Endothelial cell of umbilical vein (primary cell): ENCODE measurements around the gene HSD17B10. TPM values are rescaled to one million over a fixed set of nuclear protein-coding genes. Genes with fewer than 3 reads are reported as not detected.

ENCODE experiments used
- BruUV-seq: library from RNA; stranded (reverse); fragments of 400-500 nt; replicated peaks from 2 replicates; lab custom pipeline; 2021; lab: Mats Ljungman, UMichigan
- CTCF ChIA-PET: fragments of 300-600, 350-600 bp; sonication (Branson Sonifier 250); formaldehyde crosslinking; loops from one replicate; lab custom pipeline; 2021; ENCODE audit warnings: antibody characterized with exemption, inconsistent platforms; lab: Charles Lee
- POLR2A ChIA-PET: fragments of 300-600, 350-600 bp; sonication (Branson Sonifier 250); formaldehyde crosslinking; loops from one replicate; lab custom pipeline; 2021; ENCODE audit warnings: antibody characterized with exemption, inconsistent platforms; lab: Charles Lee
- DNase-seq: peaks from one replicate; pipeline ENCODE4 v3.0.0-alpha.2; 2011; ENCODE audit warnings: low read depth, low spot score
- FAIRE-seq: peaks from 2 replicates; lab custom pipeline; 2011; peaks lifted over from hg19 to GRCh38; lab: Jason Lieb, UNC
- H2AFZ ChIP-seq: 2 replicates; pipeline ENCODE4 v1.6.0; 2012; ENCODE audit warnings: low read depth, low read length, control low read depth, inconsistent platforms
- H3K27ac ChIP-seq: 2 replicates; pipeline ENCODE4 v1.5.1; 2011; ENCODE audit warnings: low read depth, mild to moderate bottlenecking, control low read depth, low read length, moderate library complexity; ENCODE audit not compliant: insufficient read depth
- H3K27me3 ChIP-seq, 2 experiments: 2 replicates each; pipeline versions ENCODE4 v1.6.0 to v1.6.1; 2011; ENCODE audit warnings: low read length in 2 of 2, mixed read lengths in 1 of 2; ENCODE audit not compliant: control insufficient read depth in 2 of 2, insufficient read depth in 2 of 2
- H3K36me3 ChIP-seq, 2 experiments: 2 replicates in 1 of 2; 3 replicates in 1 of 2; pipeline ENCODE4 v1.5.1; 2011; ENCODE audit warnings: low read length in 2 of 2, mild to moderate bottlenecking in 1 of 2, moderate library complexity in 1 of 2; ENCODE audit not compliant: control insufficient read depth in 2 of 2, insufficient read depth in 2 of 2; ENCODE audit errors: extremely low read depth in 1 of 2
- H3K4me1 ChIP-seq: 3 replicates; pipeline ENCODE4 v1.5.1; 2011; ENCODE audit warnings: mild to moderate bottlenecking, low read length; ENCODE audit not compliant: control insufficient read depth, insufficient read depth; ENCODE audit errors: extremely low read depth
- H3K4me2 ChIP-seq: 2 replicates; pipeline ENCODE4 v1.6.1; 2011; ENCODE audit warnings: low read length, control low read depth, mixed read lengths; ENCODE audit not compliant: insufficient read depth
- H3K4me3 ChIP-seq, 3 experiments: fragments of 200-600 bp in 1 of 3; sonication (generic), shearing (Covaris generic) in 1 of 3; replicated peaks in 1 of 3; 2 replicates each; pipeline ENCODE4 v1.5.1; 2011 to 2016; ENCODE audit warnings: control low read depth in 3 of 3, low read length in 3 of 3, mild to moderate bottlenecking in 2 of 3, inconsistent platforms in 1 of 3, low read depth in 1 of 3, moderate library complexity in 1 of 3; ENCODE audit not compliant: insufficient read depth in 1 of 3
- H3K79me2 ChIP-seq: 2 replicates; pipeline ENCODE4 v1.6.0; 2012; ENCODE audit warnings: low read length, inconsistent platforms; ENCODE audit not compliant: control insufficient read depth, insufficient read depth
- H3K9ac ChIP-seq: replicated peaks from 2 replicates; pipeline ENCODE3; 2011; ENCODE audit warnings: low read length, control low read depth; ENCODE audit not compliant: insufficient read depth; ENCODE audit errors: extremely low read depth
- H3K9me1 ChIP-seq: replicated peaks from 3 replicates; pipeline ENCODE4 v1.6.0; 2011; ENCODE audit warnings: mild to moderate bottlenecking, low read length; ENCODE audit not compliant: control insufficient read depth, insufficient read depth; ENCODE audit errors: extremely low read depth
- H3K9me3 ChIP-seq: replicated peaks from 2 replicates; pipeline ENCODE4 v1.5.1; 2012; ENCODE audit warnings: low read length, inconsistent platforms; ENCODE audit not compliant: control insufficient read depth, insufficient read depth
- H4K20me1 ChIP-seq: replicated peaks from 2 replicates; pipeline ENCODE3; 2011; ENCODE audit warnings: mild to moderate bottlenecking, low read length; ENCODE audit not compliant: control insufficient read depth, insufficient read depth; ENCODE audit errors: extremely low read depth
- FOS ChIP-seq: IDR thresholded peaks from 2 replicates; pipeline ENCODE4 v1.6.1; 2011; ENCODE audit warnings: mild to moderate bottlenecking, low read length, moderate library complexity, borderline replicate concordance; ENCODE audit not compliant: insufficient read depth
- MYC ChIP-seq: IDR thresholded peaks from one replicate; pipeline ENCODE4 v1.6.1; 2011; ENCODE audit warnings: mild to moderate bottlenecking, low read depth, low read length
- POLR2A ChIP-seq: IDR thresholded peaks from 2 replicates; pipeline ENCODE4 v1.6.1; 2012; ENCODE audit warnings: low read depth, mild to moderate bottlenecking, control low read depth, low read length
- dilution Hi-C: fragments of 300-500 bp; cut with MboI; formaldehyde crosslinking; loops from one replicate; pipeline ENCODE4 v1.15.0; 2019; ENCODE audit warnings: low sequenced_read_pairs; ENCODE audit not compliant: extremely low pct_ligation_motif_present
- intact Hi-C: fragments of 100-400 bp; cut with micrococcal nuclease; formaldehyde crosslinking; loops from one replicate; pipeline ENCODE4 v1.10.0; 2022
- polyA plus RNA-seq, 4 experiments: library from polyadenylated mRNA; depleted of rRNA in 3 of 4; stranded (reverse) in 3 of 4; unstranded in 1 of 4; fragments of >200 nt; gene quantifications; 2 replicates each; pipeline versions ENCODE4 v1.2.1 to v1.2.3, GENCODE V29; 2011 to 2012; ENCODE audit warnings: missing spikeins in 1 of 4
- total RNA-seq: library from RNA; stranded (reverse); gene quantifications from 2 replicates; pipeline ENCODE4 v1.2.3, GENCODE V29; 2021

Gene HSD17B10
- total and polyA plus RNA-seq, 2 donors (not counting 3 experiments of a cell fraction or from before 2014, with no cell fraction given): 82.3 to 171 TPM

DNA sequence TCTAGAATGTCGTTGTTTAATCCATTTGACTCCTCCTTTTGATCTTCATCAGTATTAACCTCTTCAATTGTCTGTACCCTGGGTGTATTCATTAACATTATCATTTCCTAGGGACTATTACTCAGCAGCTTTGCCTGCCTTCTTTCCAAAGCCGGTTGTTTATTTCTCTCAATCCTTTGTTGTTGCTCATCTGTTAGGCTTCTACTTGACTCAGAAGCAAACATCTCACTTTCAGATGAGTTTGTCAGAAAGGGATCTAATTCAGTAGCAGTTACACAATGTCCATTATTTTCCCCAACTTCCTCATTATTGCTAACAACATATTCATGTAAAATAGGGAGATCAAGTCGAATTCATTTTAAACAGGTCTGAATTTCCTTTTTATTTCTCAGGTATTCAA is 22.1 kb upstream of the HSD17B10 start:
- dilution Hi-C loops (no loop called here), intact Hi-C loops (no loop called here)
- Histone ChIP-seq H3K4me2 (no peak overlapping the region), H3K79me2 (no peaks in the 10 kb centered on the region), H2AFZ (no peak overlapping the region), H3K4me3 (no peak overlapping the region), H3K27ac (no peak overlapping the region), H3K9me3 (no peaks in the 10 kb centered on the region), H3K9me1 (no peaks in the 10 kb centered on the region), H3K27me3 (peaks cover 0 to 3% of the 10 kb centered on the region in 2 experiments), H4K20me1 (no peaks in the 10 kb centered on the region), H3K9ac (no peak overlapping the region), H3K4me1 (no peaks in the 10 kb centered on the region), H3K36me3 (no peaks in the 10 kb centered on the region)
- no TSS peak for BruUV-seq
- TF ChIP-seq FOS: no peak
- ChIA-PET POLR2A (no interaction called here), CTCF (interaction anchor here (1.2 kb wide), 1 partner anchor 10 kb away, joined by 3 read pairs; no protein-coding TSS in a partner anchor)
- FAIRE-seq: peak; percentile 37
- DNase-seq: no peak

DNA sequence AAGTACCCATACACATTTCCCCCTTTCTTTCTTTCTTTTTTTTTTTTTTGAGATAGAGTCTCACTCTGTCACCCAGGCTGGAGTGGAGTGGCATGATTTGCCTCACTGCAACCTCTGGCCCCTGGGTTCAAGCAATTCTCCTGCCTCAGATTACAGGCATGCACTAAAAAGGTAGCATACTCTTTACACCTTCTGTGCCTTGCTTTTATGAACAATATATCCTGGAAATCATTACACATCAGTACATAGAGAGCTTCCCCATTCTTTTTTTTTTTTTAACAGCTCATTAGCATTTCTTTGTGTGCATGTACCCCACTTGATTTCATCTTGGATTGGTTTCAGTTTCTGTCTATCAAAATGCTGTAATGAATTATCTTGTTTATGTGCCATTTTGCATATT is 18.6 kb upstream of the HSD17B10 start:
- no peak for TF ChIP-seq MYC
- no peak for TF ChIP-seq POLR2A
- no peak for TF ChIP-seq FOS
- Histone ChIP-seq H3K9ac (no peak overlapping the region), H4K20me1 (no peaks in the 10 kb centered on the region), H3K9me1 (no peaks in the 10 kb centered on the region), H3K4me1 (no peaks in the 10 kb centered on the region), H2AFZ (no peak overlapping the region), H3K9me3 (no peaks in the 10 kb centered on the region), H3K79me2 (no peaks in the 10 kb centered on the region), H3K4me2 (no peak overlapping the region), H3K36me3 (no peaks in the 10 kb centered on the region), H3K27me3 (peaks cover 0 to 3% of the 10 kb centered on the region in 2 experiments), H3K27ac (no peak overlapping the region), H3K4me3 (no peak overlapping the region)
- intact Hi-C loops (no loop called here), dilution Hi-C loops (no loop called here)
- FAIRE-seq (no peak), DNase-seq (no peak)
- POLR2A ChIA-PET: no interaction called here
- CTCF ChIA-PET: interaction anchor here (1.8 kb wide), 1 partner anchor 135 kb away, joined by 4 read pairs; no protein-coding TSS in a partner anchor
- no TSS peak for BruUV-seq
